KMS-11 (cell line): ENCODE data around the gene CDH7.

Experiments
- H2AFZ ChIP-seq: fragments of 200-600 bp; sonication (generic); 2 replicates; pipeline ENCODE4 v1.6.1; 2016; ENCODE audit warnings: antibody characterized with exemption, mixed run types, low read depth
- H3K27ac ChIP-seq: fragments of 200-600 bp; sonication (generic); 2 replicates; pipeline ENCODE4 v1.6.1; 2016; ENCODE audit warnings: mild to moderate bottlenecking, mixed run types
- H3K27me3 ChIP-seq: fragments of 200-600 bp; sonication (generic); 2 replicates; pipeline ENCODE4 v1.6.1; 2017; ENCODE audit warnings: mild to moderate bottlenecking, low read depth, mixed run types, moderate library complexity; ENCODE audit not compliant: insufficient read depth
- H3K36me3 ChIP-seq: fragments of 200-600 bp; sonication (generic); 2 replicates; pipeline ENCODE4 v1.6.1; 2017; ENCODE audit warnings: mild to moderate bottlenecking, mixed run types; ENCODE audit not compliant: insufficient read depth
- H3K4me1 ChIP-seq: fragments of 200-600 bp; sonication (generic); 2 replicates; pipeline ENCODE4 v1.6.1; 2016; ENCODE audit warnings: mild to moderate bottlenecking, low read depth, mixed run types; ENCODE audit not compliant: poor library complexity, severe bottlenecking
- H3K4me2 ChIP-seq: fragments of 200-600 bp; sonication (generic); 2 replicates; pipeline ENCODE4 v1.7.0; 2016; ENCODE audit warnings: mild to moderate bottlenecking, mixed run types
- H3K4me3 ChIP-seq: fragments of 200-600 bp; sonication (generic); IDR thresholded peaks from 2 replicates; pipeline ENCODE4 v1.6.1; 2017; ENCODE audit warnings: low read depth, low read length, mixed read lengths; ENCODE audit not compliant: insufficient read depth
- H3K79me2 ChIP-seq: fragments of 200-600 bp; sonication (generic); 2 replicates; pipeline ENCODE4 v1.6.1; 2016; ENCODE audit warnings: low read depth, mixed run types; ENCODE audit not compliant: insufficient read depth
- H3K9ac ChIP-seq: fragments of 200-600 bp; sonication (generic); 2 replicates; pipeline ENCODE4 v1.6.1; 2016; ENCODE audit warnings: mild to moderate bottlenecking, mixed run types
- H4K20me1 ChIP-seq: fragments of 200-600 bp; sonication (generic); 2 replicates; pipeline ENCODE4 v1.6.1; 2016; ENCODE audit warnings: mild to moderate bottlenecking, mixed run types; ENCODE audit not compliant: insufficient read depth
- TF ChIP-seq, protein P1 (sequence below): fragments of 200-600 bp; sonication (generic); conservative IDR thresholded peaks from 2 replicates; pipeline ENCODE4 v1.6.1; 2017; ENCODE audit warnings: low read depth, mild to moderate bottlenecking, antibody characterized with exemption, low read length, moderate library complexity, mixed read lengths

CDH7 gene

GRCh38 chr18:65752625-65753325 is 2.0 kb downstream of the CDH7 start:
- Histone ChIP-seq H3K4me1 (peaks cover 58% of the 10 kb centered on the region), H4K20me1 (no peaks in the 10 kb centered on the region), H3K4me2 (peak overlapping the region; percentile 89), H3K36me3 (no peaks in the 10 kb centered on the region), H2AFZ (peak overlapping the region; percentile 84), H3K79me2 (no peaks in the 10 kb centered on the region), H3K27ac (peak overlapping the region; percentile 89), H3K4me3 (no peak overlapping the region), H3K27me3 (no peaks in the 10 kb centered on the region), H3K9ac (peak overlapping the region; percentile 25; the same call in 1 of the 2 replicates)
- TF ChIP-seq, protein P1, sequence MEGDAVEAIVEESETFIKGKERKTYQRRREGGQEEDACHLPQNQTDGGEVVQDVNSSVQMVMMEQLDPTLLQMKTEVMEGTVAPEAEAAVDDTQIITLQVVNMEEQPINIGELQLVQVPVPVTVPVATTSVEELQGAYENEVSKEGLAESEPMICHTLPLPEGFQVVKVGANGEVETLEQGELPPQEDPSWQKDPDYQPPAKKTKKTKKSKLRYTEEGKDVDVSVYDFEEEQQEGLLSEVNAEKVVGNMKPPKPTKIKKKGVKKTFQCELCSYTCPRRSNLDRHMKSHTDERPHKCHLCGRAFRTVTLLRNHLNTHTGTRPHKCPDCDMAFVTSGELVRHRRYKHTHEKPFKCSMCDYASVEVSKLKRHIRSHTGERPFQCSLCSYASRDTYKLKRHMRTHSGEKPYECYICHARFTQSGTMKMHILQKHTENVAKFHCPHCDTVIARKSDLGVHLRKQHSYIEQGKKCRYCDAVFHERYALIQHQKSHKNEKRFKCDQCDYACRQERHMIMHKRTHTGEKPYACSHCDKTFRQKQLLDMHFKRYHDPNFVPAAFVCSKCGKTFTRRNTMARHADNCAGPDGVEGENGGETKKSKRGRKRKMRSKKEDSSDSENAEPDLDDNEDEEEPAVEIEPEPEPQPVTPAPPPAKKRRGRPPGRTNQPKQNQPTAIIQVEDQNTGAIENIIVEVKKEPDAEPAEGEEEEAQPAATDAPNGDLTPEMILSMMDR: no peak

- H3K4me3 ChIP-seq: no peak overlapping the region
- H2AFZ ChIP-seq: peak overlapping the region; percentile 84
- no peaks in the 10 kb centered on the region for H4K20me1 ChIP-seq
- no peaks in the 10 kb centered on the region for H3K36me3 ChIP-seq
- H3K79me2 ChIP-seq: no peaks in the 10 kb centered on the region
- H3K27ac ChIP-seq: peak overlapping the region; percentile 89
- peak overlapping the region; percentile 89 for H3K4me2 ChIP-seq
- TF ChIP-seq, protein P1: peak; percentile 96
- peaks cover 65% of the 10 kb centered on the region for H3K4me1 ChIP-seq
- no peaks in the 10 kb centered on the region for H3K27me3 ChIP-seq
- peak overlapping the region; percentile 60 for H3K9ac ChIP-seq
Measured at GRCh38 chr18:65753520-65753919, 2.7 kb downstream of the CDH7 start.

GRCh38 chr18:65754121-65754520 is 3.3 kb downstream of the CDH7 start:
- H3K27me3 ChIP-seq: no peaks in the 10 kb centered on the region
- no peaks in the 10 kb centered on the region for H4K20me1 ChIP-seq
- 0 out of 2 replicates have a peak overlapping the region, but pooled peaks have one; percentile 84 for H2AFZ ChIP-seq
- H3K4me1 ChIP-seq: peaks cover 70% of the 10 kb centered on the region
- H3K79me2 ChIP-seq: no peaks in the 10 kb centered on the region
- peak overlapping the region; percentile 60 for H3K9ac ChIP-seq
- no peak overlapping the region for H3K4me3 ChIP-seq
- no peaks in the 10 kb centered on the region for H3K36me3 ChIP-seq
- H3K4me2 ChIP-seq: peak overlapping the region; percentile 89
- TF ChIP-seq, protein P1: no peak
- H3K27ac ChIP-seq: peak overlapping the region; percentile 89

GRCh38 chr18:65755616-65756015 is 4.8 kb downstream of the CDH7 start:
- H2AFZ ChIP-seq: no peak overlapping the region
- H3K79me2 ChIP-seq: no peaks in the 10 kb centered on the region
- no peaks in the 10 kb centered on the region for H4K20me1 ChIP-seq
- no peaks in the 10 kb centered on the region for H3K27me3 ChIP-seq
- H3K9ac ChIP-seq: no peak overlapping the region
- H3K4me1 ChIP-seq: peaks cover 81% of the 10 kb centered on the region
- TF ChIP-seq, protein P1: no peak
- H3K4me3 ChIP-seq: no peak overlapping the region
- H3K4me2 ChIP-seq: peak overlapping the region; percentile 89
- H3K36me3 ChIP-seq: no peaks in the 10 kb centered on the region
- peak overlapping the region; percentile 89 for H3K27ac ChIP-seq
